GM21576 (cell line): ENCODE data around the gene NLRP13.
"Not testable (repeated sequence)": the region's sequence is repeated elsewhere in the genome, so short reads cannot be mapped to it uniquely, and the experiment has no call there.

Source experiments
- ATAC-seq: cut with Tn5 transposase; IDR thresholded peaks from one replicate; pipeline ENCODE4 v1.9.1; 2021; ENCODE audit warnings: mild to moderate bottlenecking, moderate library complexity; ENCODE audit not compliant: unreplicated experiment

Gene NLRP13

GRCh38 chr19:55931936-55932386 is at the start of gene NLRP13:
NLRP13 (minus strand) TSS chr19:55932336; CDS start chr19:55932311, 25 bp downstream.
- ATAC-seq: no peak

GRCh38 chr19:55980415-55980814 is 48.3 kb upstream of the NLRP13 start:
- no peak for ATAC-seq

- no peak for ATAC-seq
Measured at GRCh38 chr19:55973982-55974381, 41.8 kb upstream of the NLRP13 start.

- ATAC-seq: no peak
Measured at GRCh38 chr19:55962186-55962585, 30.1 kb upstream of the NLRP13 start.

- ATAC-seq: no peak
Measured at GRCh38 chr19:55959996-55960675, 28.0 kb upstream of the NLRP13 start.

GRCh38 chr19:55958356-55958755 is 26.2 kb upstream of the NLRP13 start:
- ATAC-seq: no peak

- ATAC-seq: no peak
Measured at GRCh38 chr19:55956431-55956830, 24.3 kb upstream of the NLRP13 start.

GRCh38 chr19:55950566-55950965 is 18.4 kb upstream of the NLRP13 start:
- not testable (repeated sequence) for ATAC-seq

GRCh38 chr19:55947532-55947931 is 15.4 kb upstream of the NLRP13 start, which contains the start of gene NLRP8:
NLRP8 (plus strand) TSS chr19:55947832.
- no peak for ATAC-seq

- no peak for ATAC-seq
Measured at GRCh38 chr19:55940306-55940705, 8.2 kb upstream of the NLRP13 start.

GRCh38 chr19:55939206-55939605 is 7.1 kb upstream of the NLRP13 start:
- no peak for ATAC-seq

- no peak for ATAC-seq
Measured at GRCh38 chr19:55935206-55935605, 3.1 kb upstream of the NLRP13 start.

GRCh38 chr19:55930996-55931515 is 1.1 kb downstream of the NLRP13 start:
- ATAC-seq: no peak

- ATAC-seq: not testable (repeated sequence)
Measured at GRCh38 chr19:55929258-55929657, 2.9 kb downstream of the NLRP13 start.

GRCh38 chr19:55927991-55928390 is 4.1 kb downstream of the NLRP13 start:
- no peak for ATAC-seq

GRCh38 chr19:55923556-55923955 is 8.6 kb downstream of the NLRP13 start:
- no peak for ATAC-seq

GRCh38 chr19:55913643-55914268 is 18.4 kb downstream of the NLRP13 start:
- no peak for ATAC-seq

- ATAC-seq: no peak
Measured at GRCh38 chr19:55912916-55913315, 19.2 kb downstream of the NLRP13 start.

GRCh38 chr19:55909801-55910200 is 22.3 kb downstream of the NLRP13 start:
- no peak for ATAC-seq

- no peak for ATAC-seq
Measured at GRCh38 chr19:55907746-55908145, 24.4 kb downstream of the NLRP13 start.

- no peak for ATAC-seq
Measured at GRCh38 chr19:55907286-55907685, 24.9 kb downstream of the NLRP13 start.

- ATAC-seq: no peak
Measured at GRCh38 chr19:55902080-55902751, 29.9 kb downstream of the NLRP13 start.
